Mesenchymal stem cell (in vitro differentiated cells and primary cell): Measurements from ENCODE around the gene TPRA1.

Experiments used
- DNase-seq: peaks from one replicate; pipeline ENCODE4 v3.0.0-alpha.2; 2013
- H2AFZ ChIP-seq: one replicate; pipeline ENCODE4 v1.6.1; 2013; ENCODE audit warnings: low read depth, mild to moderate bottlenecking, control low read depth, inconsistent platforms, low read length, moderate library complexity
- H2AK5ac ChIP-seq: 2 replicates; pipeline ENCODE4 v1.6.1; 2013; ENCODE audit warnings: low read length, moderate library complexity, mild to moderate bottlenecking, inconsistent platforms; ENCODE audit not compliant: severe bottlenecking
- H2BK120ac ChIP-seq: one replicate; pipeline ENCODE4 v1.6.1; 2013; ENCODE audit warnings: low read depth, mild to moderate bottlenecking, inconsistent platforms, low read length, moderate library complexity
- H2BK12ac ChIP-seq, 2 experiments: one replicate each; pipeline ENCODE4 v1.6.1; 2013; ENCODE audit warnings: inconsistent platforms in 2 of 2, low read length in 2 of 2, mild to moderate bottlenecking in 2 of 2, moderate library complexity in 2 of 2, control low read depth in 1 of 2
- H2BK15ac ChIP-seq: one replicate; pipeline ENCODE4 v1.6.1; 2013; ENCODE audit warnings: mild to moderate bottlenecking, low read depth, inconsistent platforms; ENCODE audit not compliant: poor library complexity, severe bottlenecking
- H2BK5ac ChIP-seq: 2 replicates; pipeline ENCODE4 v1.6.1; 2013; ENCODE audit warnings: low read depth, mild to moderate bottlenecking, low read length, control low read depth, inconsistent platforms; ENCODE audit not compliant: poor library complexity, severe bottlenecking
- H3K14ac ChIP-seq, 2 experiments: one replicate each; pipeline ENCODE4 v1.6.1; 2013; ENCODE audit warnings: inconsistent platforms in 2 of 2, low read length in 2 of 2, control low read depth in 1 of 2, mild to moderate bottlenecking in 1 of 2, moderate library complexity in 1 of 2
- H3K18ac ChIP-seq, 2 experiments: one replicate each; pipeline ENCODE4 v1.6.1; 2013; ENCODE audit warnings: inconsistent platforms in 2 of 2, low read length in 2 of 2, control low read depth in 1 of 2, low read depth in 1 of 2, mild to moderate bottlenecking in 1 of 2
- H3K23ac ChIP-seq, 2 experiments: one replicate each; pipeline ENCODE4 v1.6.1; 2013; ENCODE audit warnings: inconsistent platforms in 2 of 2, low read length in 2 of 2, mild to moderate bottlenecking in 2 of 2, moderate library complexity in 2 of 2, control low read depth in 1 of 2
- H3K27ac ChIP-seq: 2 replicates; pipeline ENCODE4 v1.5.1; 2013; ENCODE audit warnings: mild to moderate bottlenecking, moderate library complexity, low read length, control low read depth, inconsistent platforms; ENCODE audit not compliant: poor library complexity, severe bottlenecking
- H3K27me3 ChIP-seq, 2 experiments: 2 replicates each; pipeline versions ENCODE4 v1.6.1 to v1.7.0; 2013; ENCODE audit warnings: low read length in 2 of 2, mild to moderate bottlenecking in 2 of 2, moderate library complexity in 2 of 2, control low read depth in 1 of 2, inconsistent platforms in 1 of 2; ENCODE audit not compliant: control insufficient read depth in 1 of 2, insufficient read depth in 1 of 2
- H3K36me3 ChIP-seq, 2 experiments: 2 replicates each; pipeline versions ENCODE4 v1.6.1 to v1.7.0; 2013; ENCODE audit warnings: low read length in 2 of 2, control low read depth in 1 of 2, inconsistent platforms in 1 of 2, low read depth in 1 of 2, mild to moderate bottlenecking in 1 of 2; ENCODE audit not compliant: insufficient read depth in 2 of 2, control insufficient read depth in 1 of 2
- H3K4ac ChIP-seq, 2 experiments: one replicate each; pipeline ENCODE4 v1.6.1; 2013; ENCODE audit warnings: inconsistent platforms in 2 of 2, low read length in 2 of 2, mild to moderate bottlenecking in 2 of 2, moderate library complexity in 2 of 2, control low read depth in 1 of 2, low read depth in 1 of 2
- H3K4me1 ChIP-seq: 2 replicates; pipeline ENCODE4 v1.6.1; 2013; ENCODE audit warnings: low read depth, low read length, control low read depth; ENCODE audit not compliant: control insufficient read depth, insufficient read depth
- H3K4me2 ChIP-seq: 2 replicates; pipeline ENCODE4 v1.6.1; 2013; ENCODE audit warnings: low read length, mild to moderate bottlenecking, inconsistent platforms; ENCODE audit not compliant: poor library complexity, severe bottlenecking
- H3K4me3 ChIP-seq, 2 experiments: 2 replicates each; pipeline versions ENCODE4 v1.5.1 to v1.7.0; 2013; ENCODE audit warnings: low read length in 2 of 2, mild to moderate bottlenecking in 2 of 2, control low read depth in 1 of 2, low read depth in 1 of 2; ENCODE audit not compliant: insufficient read depth in 1 of 2
- H3K79me1 ChIP-seq: replicated peaks from 2 replicates; pipeline ENCODE4 v1.6.1; 2013; ENCODE audit warnings: mild to moderate bottlenecking, control low read depth, low read length, inconsistent platforms; ENCODE audit not compliant: poor library complexity, severe bottlenecking
- H3K9ac ChIP-seq: 2 replicates; pipeline ENCODE4 v1.7.0; 2013; ENCODE audit warnings: mild to moderate bottlenecking, low read length, moderate library complexity
- H3K9me3 ChIP-seq: 2 replicates; pipeline ENCODE4 v1.7.0; 2013; ENCODE audit warnings: mild to moderate bottlenecking, low read length; ENCODE audit not compliant: control insufficient read depth
- H4K8ac ChIP-seq: one replicate; pipeline ENCODE4 v1.6.1; 2013; ENCODE audit warnings: inconsistent platforms, mild to moderate bottlenecking, low read length, moderate library complexity
- H4K91ac ChIP-seq: one replicate; pipeline ENCODE4 v1.6.1; 2013; ENCODE audit warnings: mild to moderate bottlenecking, low read length, inconsistent platforms
- WGBS: methylation state at CpG from one replicate; pipeline ENCODE4 v1.1.7; 2013; ENCODE audit warnings: mixed read lengths; 5-methylcytosine and 5-hydroxymethylcytosine counted together

TPRA1 gene

GRCh38 chr3:127552038-127552437, 38.5 kb downstream of the TPRA1 start:
- H3K27me3 ChIP-seq = peaks cover 20 to 35% of the 10 kb centered on the region in 2 experiments
- H2BK5ac ChIP-seq = no peak overlapping the region
- peak overlapping the region; percentile 9 for H2BK15ac ChIP-seq
- H3K4me2 ChIP-seq = no peak overlapping the region
- no peak overlapping the region for H3K18ac ChIP-seq
- no peak overlapping the region for H2BK120ac ChIP-seq
- no peak overlapping the region for H2BK12ac ChIP-seq
- 42% methylated on average over 1 of the region's 1 CpG for WGBS
- H2AFZ ChIP-seq = no peak overlapping the region
- no peaks in the 10 kb centered on the region for H3K36me3 ChIP-seq
- no peak overlapping the region for H3K4ac ChIP-seq
- DNase-seq = no peak
- H4K91ac ChIP-seq = no peak overlapping the region
- no peak overlapping the region for H3K9ac ChIP-seq
- H3K79me1 ChIP-seq = no peaks in the 10 kb centered on the region
- H3K23ac ChIP-seq = no peak overlapping the region
- no peak overlapping the region for H3K14ac ChIP-seq
- H3K27ac ChIP-seq = no peak overlapping the region
- H3K9me3 ChIP-seq = no peaks in the 10 kb centered on the region
- no peak overlapping the region for H3K4me3 ChIP-seq
- H4K8ac ChIP-seq = no peak overlapping the region
- H3K4me1 ChIP-seq = peaks cover 10% of the 10 kb centered on the region
- H2AK5ac ChIP-seq = no peak overlapping the region

DNA sequence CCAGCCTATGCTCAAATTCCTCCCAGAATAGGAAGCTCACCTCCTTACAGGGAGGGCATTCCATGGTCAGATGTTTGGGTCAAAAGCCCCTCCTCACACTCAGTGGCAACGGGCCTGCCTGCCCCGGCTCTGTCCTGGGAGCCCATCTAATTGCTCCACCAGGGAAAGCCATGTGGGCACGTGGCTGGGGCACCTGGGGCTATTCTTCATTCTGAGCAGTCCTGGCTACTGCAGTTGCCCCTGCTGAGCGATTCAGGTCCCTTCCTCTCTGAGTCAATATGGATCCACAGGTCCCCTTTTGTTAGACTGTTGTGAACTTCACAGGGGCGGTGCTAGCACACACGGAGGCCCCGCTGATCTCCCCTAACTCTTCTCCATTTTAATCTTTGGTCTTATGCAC, 39.4 kb downstream of the TPRA1 start:
- Histone ChIP-seq H3K18ac (peak overlapping the region in 1 of 2 experiments; percentile 35), H2BK12ac (no peak overlapping the region), H3K4me2 (no peak overlapping the region), H3K79me1 (no peaks in the 10 kb centered on the region), H3K9me3 (no peaks in the 10 kb centered on the region), H4K8ac (no peak overlapping the region), H3K14ac (no peak overlapping the region), H3K27ac (no peak overlapping the region), H3K23ac (no peak overlapping the region), H2AK5ac (no peak overlapping the region), H3K36me3 (no peaks in the 10 kb centered on the region), H3K27me3 (peaks cover 20 to 35% of the 10 kb centered on the region in 2 experiments), H3K4me3 (no peak overlapping the region), H4K91ac (no peak overlapping the region), H3K4me1 (peaks cover 10% of the 10 kb centered on the region), H3K9ac (no peak overlapping the region), H2BK15ac (no peak overlapping the region), H2BK5ac (no peak overlapping the region), H2BK120ac (no peak overlapping the region), H3K4ac (no peak overlapping the region), H2AFZ (no peak overlapping the region)
- DNase-seq = no peak
- WGBS = 76% methylated on average over 7 of the region's 7 CpGs

- no peaks in the 10 kb centered on the region for H3K79me1 ChIP-seq
- H3K4me1 ChIP-seq = peaks cover 10% of the 10 kb centered on the region
- DNase-seq = no peak
- H4K8ac ChIP-seq = no peak overlapping the region
- no peak overlapping the region for H3K14ac ChIP-seq
- no peak overlapping the region for H2BK5ac ChIP-seq
- H2AK5ac ChIP-seq = no peak overlapping the region
- 79% methylated on average over 8 of the region's 9 CpGs for WGBS
- no peak overlapping the region for H3K23ac ChIP-seq
- H2BK120ac ChIP-seq = no peak overlapping the region
- no peak overlapping the region for H3K4me3 ChIP-seq
- H3K9me3 ChIP-seq = no peaks in the 10 kb centered on the region
- H2BK12ac ChIP-seq = no peak overlapping the region
- no peak overlapping the region for H3K4ac ChIP-seq
- no peak overlapping the region for H4K91ac ChIP-seq
- no peak overlapping the region for H2BK15ac ChIP-seq
- no peak overlapping the region for H3K4me2 ChIP-seq
- H3K27me3 ChIP-seq = peaks cover 19 to 35% of the 10 kb centered on the region in 2 experiments
- no peak overlapping the region for H2AFZ ChIP-seq
- H3K27ac ChIP-seq = no peak overlapping the region
- no peaks in the 10 kb centered on the region for H3K36me3 ChIP-seq
- H3K18ac ChIP-seq = no peak overlapping the region
- H3K9ac ChIP-seq = no peak overlapping the region
Measured at GRCh38 chr3:127550468-127551157, 39.9 kb downstream of the TPRA1 start.

- no peak overlapping the region for H2BK12ac ChIP-seq
- no peak overlapping the region for H3K23ac ChIP-seq
- H4K91ac ChIP-seq = no peak overlapping the region
- no peak overlapping the region for H2AK5ac ChIP-seq
- H4K8ac ChIP-seq = no peak overlapping the region
- DNase-seq = no peak
- no peaks in the 10 kb centered on the region for H3K36me3 ChIP-seq
- no peaks in the 10 kb centered on the region for H3K9me3 ChIP-seq
- H3K14ac ChIP-seq = no peak overlapping the region
- no peak overlapping the region for H2AFZ ChIP-seq
- no peak overlapping the region for H3K4me3 ChIP-seq
- peaks cover 10% of the 10 kb centered on the region for H3K4me1 ChIP-seq
- H3K79me1 ChIP-seq = no peaks in the 10 kb centered on the region
- no peak overlapping the region for H3K4me2 ChIP-seq
- H3K9ac ChIP-seq = no peak overlapping the region
- H2BK5ac ChIP-seq = no peak overlapping the region
- no peak overlapping the region for H2BK120ac ChIP-seq
- H2BK15ac ChIP-seq = no peak overlapping the region
- H3K18ac ChIP-seq = no peak overlapping the region
- no peak overlapping the region for H3K27ac ChIP-seq
- no peak overlapping the region for H3K4ac ChIP-seq
- peaks cover 12 to 30% of the 10 kb centered on the region in 2 experiments for H3K27me3 ChIP-seq
- WGBS = 80% methylated on average over 8 of the region's 9 CpGs
Measured at GRCh38 chr3:127549826-127550467, 40.6 kb downstream of the TPRA1 start.
